Hepatocyte (in vitro differentiated cells): ENCODE data around the gene TOP1.

ENCODE experiments used
- EZH2 ChIP-seq: fragments of 200-600 bp; sonication (generic); IDR thresholded peaks from 2 replicates; pipeline ENCODE4 v1.6.1; 2016; ENCODE audit warnings: antibody characterized with exemption, mild to moderate bottlenecking, borderline replicate concordance
- EZH2phosphoT487 ChIP-seq: fragments of 200-600 bp; sonication (generic); IDR thresholded peaks from one replicate; pipeline ENCODE4 v1.6.1; 2018; ENCODE audit warnings: antibody characterized with exemption, mild to moderate bottlenecking, low read depth, moderate library complexity; ENCODE audit not compliant: unreplicated experiment, severe bottlenecking
- TF ChIP-seq, protein P1 (sequence below): fragments of 200-600 bp; sonication (generic); IDR thresholded peaks from 2 replicates; pipeline ENCODE4 v1.5.1; 2016; ENCODE audit warnings: antibody characterized with exemption, mild to moderate bottlenecking; ENCODE audit not compliant: poor library complexity

- no peak for TF ChIP-seq EZH2
- TF ChIP-seq, protein P1, sequence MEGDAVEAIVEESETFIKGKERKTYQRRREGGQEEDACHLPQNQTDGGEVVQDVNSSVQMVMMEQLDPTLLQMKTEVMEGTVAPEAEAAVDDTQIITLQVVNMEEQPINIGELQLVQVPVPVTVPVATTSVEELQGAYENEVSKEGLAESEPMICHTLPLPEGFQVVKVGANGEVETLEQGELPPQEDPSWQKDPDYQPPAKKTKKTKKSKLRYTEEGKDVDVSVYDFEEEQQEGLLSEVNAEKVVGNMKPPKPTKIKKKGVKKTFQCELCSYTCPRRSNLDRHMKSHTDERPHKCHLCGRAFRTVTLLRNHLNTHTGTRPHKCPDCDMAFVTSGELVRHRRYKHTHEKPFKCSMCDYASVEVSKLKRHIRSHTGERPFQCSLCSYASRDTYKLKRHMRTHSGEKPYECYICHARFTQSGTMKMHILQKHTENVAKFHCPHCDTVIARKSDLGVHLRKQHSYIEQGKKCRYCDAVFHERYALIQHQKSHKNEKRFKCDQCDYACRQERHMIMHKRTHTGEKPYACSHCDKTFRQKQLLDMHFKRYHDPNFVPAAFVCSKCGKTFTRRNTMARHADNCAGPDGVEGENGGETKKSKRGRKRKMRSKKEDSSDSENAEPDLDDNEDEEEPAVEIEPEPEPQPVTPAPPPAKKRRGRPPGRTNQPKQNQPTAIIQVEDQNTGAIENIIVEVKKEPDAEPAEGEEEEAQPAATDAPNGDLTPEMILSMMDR = no peak
- no peak for TF ChIP-seq EZH2phosphoT487
Measured at GRCh38 chr20:41028359-41029149, at the start of gene TOP1.
